G401 (cell line): ENCODE measurements around the gene SMARCD1. TPM values are rescaled to one million over a fixed set of nuclear protein-coding genes. Genes with fewer than 3 reads are reported as not detected.

ENCODE experiments used
- DNase-seq: peaks from one replicate; pipeline ENCODE4 v3.0.0-alpha.2; 2015; ENCODE audit warnings: low spot score
- in situ Hi-C: cut with HindIII; loops from 2 replicates; pipeline ENCODE4 v1.10.0; 2016; ENCODE audit warnings: low sequenced_read_pairs, mixed read lengths
- total RNA-seq: library from RNA; depleted of rRNA; stranded (reverse); fragments of >200 nt; shearing (Covaris generic); gene quantifications from 2 replicates; pipeline ENCODE4 v1.2.3, GENCODE V29; 2014

Gene SMARCD1
- total RNA-seq, 1 experiment from 2014 or later, result 68.1 TPM

DNA sequence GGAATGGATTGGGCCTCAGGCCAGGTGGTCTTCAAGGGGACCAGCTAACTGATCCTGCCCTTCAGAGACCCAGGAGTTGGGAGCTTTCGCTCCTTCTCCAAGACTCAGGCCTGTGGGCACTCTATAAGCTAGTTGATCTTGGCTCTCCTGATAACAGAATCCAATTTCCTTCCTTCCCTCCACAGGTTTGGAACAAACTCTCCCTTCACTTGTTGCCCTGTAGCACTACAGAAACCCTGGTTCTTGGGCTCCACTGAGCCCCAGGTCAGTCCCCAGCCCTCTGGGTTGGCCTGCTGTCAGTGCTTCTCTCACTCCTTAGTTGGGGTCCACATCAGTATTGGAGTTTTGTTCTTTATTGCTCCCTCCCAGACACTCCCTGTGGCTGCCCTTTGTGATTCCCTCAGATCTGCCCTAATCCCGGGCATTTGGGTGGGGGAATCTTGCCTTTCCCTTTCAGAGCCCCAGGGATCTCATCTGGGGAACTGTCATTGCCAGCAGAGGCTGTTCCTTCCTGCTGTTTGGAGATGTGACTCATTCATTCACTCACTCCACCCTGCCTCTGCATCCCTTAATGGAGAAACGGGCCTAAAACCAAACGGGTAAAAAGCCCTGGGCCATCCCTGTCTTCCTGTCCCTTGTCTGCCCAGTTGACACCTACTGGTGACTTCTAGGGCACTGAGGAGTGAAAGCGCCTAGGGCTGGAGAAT lies 14.3 kb downstream of the SMARCD1 start:
- no peak for DNase-seq
- in situ Hi-C loops, result no loop called here

DNA sequence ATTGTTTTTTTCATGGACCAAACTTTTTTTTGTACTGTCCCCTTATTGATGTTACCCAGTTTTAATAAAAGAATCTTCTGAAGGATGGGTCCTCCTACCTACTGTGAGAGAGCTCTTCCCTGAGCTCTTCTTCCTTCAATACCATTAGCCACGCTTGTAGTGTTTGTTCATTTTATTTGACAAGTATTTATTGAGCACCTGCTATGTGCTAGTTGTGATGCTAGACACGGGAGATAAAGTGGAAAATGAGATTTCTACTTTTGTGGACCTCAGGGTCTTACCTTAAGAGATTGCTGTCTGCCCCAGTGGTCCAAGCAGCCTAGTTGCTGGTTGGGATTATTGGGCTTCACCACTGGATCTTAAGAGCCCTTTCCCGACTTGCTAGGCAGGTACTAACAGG lies 15.4 kb downstream of the SMARCD1 start:
- in situ Hi-C loops, result no loop called here
- no peak for DNase-seq

DNA sequence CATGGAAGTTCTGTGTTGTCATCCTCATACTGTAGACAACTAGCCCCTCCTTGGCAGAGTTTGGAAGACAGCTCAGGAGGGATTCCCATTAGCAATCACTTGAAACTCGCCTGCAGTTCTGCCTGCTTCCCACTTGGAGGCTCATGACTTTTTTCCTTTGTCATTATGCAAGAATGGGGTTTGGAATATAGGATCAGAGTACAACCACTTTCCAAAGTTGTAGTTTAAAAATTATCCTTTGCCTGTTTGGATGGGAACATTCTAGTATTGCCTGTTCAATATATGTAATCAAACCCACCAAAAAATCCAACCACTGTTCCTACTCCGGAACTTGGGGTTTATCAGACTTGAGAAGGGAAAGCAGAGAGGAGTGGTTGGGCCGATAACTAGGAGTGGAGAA lies 16.5 kb downstream of the SMARCD1 start:
- peak; percentile 60 for DNase-seq
- in situ Hi-C loops, result no loop called here

DNA sequence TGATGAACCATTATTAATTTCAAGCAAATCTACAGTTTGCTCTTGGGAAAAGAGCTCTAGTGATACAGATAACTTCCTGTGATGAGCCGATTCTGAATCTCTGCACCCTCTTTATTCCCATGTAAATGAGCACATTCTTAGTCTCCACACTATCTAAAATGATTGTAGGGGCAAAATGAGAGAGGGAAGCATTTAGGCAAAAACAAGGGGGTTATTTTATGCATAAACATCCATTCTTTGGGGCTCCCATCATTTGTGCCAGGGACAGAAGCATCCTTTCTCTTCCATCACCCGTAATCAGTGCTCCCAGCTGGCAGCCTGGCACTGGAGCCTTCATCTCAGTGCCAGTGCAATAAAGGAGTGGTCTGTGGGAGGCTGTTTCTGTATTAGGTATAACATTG lies 17.0 kb downstream of the SMARCD1 start:
- peak; percentile 90 for DNase-seq
- in situ Hi-C loops, result no loop called here

DNA sequence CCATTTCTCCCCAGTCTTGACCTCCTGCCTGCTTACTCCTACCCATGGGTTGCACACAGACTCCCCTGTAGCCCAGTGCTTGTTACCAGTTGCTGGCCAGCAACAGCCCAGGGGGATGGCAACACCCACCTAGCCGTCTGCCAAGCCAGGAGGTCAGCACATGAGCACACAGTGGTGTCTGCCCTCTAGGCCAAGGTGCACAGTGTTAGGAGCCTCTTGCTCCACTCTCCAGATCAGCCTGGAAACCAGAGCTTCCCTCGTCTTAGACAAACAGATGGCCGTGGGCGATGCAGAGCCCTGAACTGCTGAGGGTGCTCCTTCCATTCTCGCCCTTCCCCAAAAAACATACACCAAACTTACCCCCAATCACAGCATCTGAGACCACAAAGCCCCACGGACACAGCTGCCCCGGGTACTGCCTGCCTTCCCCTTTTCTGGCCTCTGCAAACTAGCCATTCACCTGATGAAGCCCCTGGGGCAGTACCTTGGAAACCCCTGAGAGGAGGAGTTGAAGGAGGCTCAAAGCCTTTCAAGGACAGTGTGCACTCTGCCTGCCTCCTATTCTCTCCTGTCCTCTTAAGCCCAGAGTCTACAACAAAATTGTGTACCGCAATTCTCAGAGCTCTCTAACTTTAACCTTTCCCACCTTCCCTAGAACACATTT lies 17.6 kb downstream of the SMARCD1 start:
- DNase-seq, result peak; percentile 24
- in situ Hi-C loops, result no loop called here

DNA sequence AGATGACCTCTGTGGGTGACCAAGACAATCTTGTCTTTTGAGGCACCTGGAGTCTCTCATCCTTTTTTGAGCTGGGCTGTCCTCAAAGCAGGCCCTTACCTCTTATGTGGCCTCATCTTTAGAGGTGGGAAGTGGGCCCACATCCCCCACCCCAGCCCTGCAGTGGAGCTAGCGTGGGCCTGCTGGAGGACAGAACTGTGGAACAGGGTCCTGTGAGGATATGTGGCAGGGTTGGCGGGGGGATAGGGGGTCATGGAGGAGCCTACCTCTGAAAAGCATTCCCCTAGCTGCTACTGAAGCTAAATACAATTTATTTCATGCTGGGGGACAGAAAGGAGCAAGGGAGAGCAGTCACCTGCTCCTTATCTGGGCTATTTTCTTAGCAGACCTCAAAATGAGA lies 18.2 kb downstream of the SMARCD1 start:
- DNase-seq, result no peak
- in situ Hi-C loops, result no loop called here

DNA sequence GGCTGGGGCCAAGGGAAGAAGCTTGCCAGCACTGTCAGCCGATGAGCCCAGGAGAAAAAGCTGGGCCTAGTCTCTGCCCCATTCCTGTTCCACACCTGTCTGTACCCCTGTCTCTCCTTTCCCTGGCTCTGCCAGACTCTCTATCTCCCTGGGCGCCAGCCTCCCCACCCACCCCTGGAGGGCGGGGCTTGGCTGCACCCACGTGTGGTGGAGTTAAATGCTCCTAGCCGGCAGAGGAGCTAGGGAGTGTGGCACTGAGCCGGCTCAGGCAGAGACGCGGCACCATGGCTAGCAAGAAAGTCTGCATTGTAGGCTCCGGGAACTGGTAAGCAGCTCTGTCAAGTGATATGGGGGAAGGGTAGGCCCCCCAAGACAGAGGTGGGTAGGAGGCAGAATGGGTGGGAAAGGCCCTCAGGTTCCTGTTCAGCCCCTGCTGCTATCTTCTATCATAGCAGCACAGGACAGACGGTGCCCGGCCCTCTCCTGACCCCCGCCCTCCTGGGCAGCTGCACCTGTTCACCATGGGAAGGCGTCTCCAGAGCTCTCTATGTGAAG lies 18.7 kb downstream of the SMARCD1 start, which contains the start of gene GPD1:
TSS of gene GPD1 (plus strand) at position 242 of the 555 bp plus-strand sequence. CDS start at position 285, 43 bp downstream.
- DNase-seq, result peak; percentile 86
- in situ Hi-C loops, result no loop called here

DNA sequence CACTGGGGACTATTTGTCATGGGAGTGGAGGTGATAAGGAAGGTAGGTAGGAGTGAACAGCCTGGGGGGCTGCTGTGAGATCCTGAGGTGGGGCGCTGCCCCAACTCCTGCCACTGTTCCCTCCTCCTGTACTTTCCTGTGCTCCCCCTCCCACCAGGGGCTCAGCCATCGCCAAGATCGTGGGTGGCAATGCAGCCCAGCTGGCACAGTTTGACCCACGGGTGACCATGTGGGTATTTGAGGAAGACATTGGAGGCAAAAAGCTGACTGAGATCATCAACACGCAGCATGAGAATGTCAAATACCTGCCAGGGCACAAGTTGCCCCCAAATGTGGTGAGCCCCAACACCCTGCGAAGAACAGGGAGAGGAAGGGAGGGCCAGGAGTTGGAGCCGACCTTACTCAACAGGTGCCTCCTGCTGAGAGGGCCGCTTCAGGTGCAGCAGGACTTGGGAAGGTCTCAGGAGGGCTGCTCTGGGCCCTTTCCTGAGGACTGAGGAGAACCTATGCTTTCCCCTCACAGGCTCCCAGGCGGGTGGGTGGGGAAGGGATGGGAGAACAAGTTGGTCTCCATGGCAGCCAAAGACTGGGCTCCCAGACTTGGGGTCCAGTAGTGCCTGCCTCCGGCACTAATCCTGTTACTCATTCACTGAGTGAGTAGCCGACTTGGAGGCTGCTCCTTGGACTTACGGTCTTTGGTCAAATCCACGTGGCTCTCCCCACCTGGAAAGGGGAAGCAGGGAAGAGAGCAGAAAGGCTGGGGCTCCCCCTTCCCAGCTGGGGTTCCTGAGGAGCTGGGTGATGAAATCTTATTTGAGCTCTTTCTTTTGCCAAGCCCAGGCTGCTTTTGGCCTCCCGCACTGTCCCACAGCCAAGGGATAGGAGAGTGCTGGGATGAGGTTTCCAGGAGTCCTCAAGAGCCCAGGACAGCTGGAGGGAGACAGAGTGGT lies 19.6 kb downstream of the SMARCD1 start:
- in situ Hi-C loops, result no loop called here
- DNase-seq, result no peak

DNA sequence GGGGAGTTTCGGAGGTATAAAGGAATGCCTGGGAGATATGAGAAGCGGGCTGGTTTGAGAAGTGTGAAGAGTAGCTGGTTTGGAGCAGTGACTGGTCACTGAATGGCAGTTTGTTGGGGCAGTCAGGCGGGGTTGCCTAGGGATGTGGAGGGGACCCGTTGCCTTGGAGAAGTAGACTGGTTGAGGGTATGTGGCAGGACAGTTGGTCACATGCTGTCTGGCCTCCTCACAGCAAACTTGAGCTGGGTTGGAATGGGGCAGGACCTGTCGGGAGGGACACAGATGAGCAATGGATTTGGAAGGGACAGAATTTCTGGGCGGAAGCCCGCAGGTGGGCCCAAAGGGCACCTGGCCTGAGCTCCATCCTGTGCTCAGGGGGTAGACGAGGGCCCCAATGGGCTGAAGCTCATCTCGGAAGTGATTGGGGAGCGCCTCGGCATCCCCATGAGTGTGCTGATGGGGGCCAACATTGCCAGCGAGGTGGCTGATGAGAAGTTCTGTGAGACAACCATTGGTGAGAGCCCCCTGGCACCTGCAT lies 20.8 kb downstream of the SMARCD1 start:
- in situ Hi-C loops, result no loop called here
- DNase-seq, result no peak

DNA sequence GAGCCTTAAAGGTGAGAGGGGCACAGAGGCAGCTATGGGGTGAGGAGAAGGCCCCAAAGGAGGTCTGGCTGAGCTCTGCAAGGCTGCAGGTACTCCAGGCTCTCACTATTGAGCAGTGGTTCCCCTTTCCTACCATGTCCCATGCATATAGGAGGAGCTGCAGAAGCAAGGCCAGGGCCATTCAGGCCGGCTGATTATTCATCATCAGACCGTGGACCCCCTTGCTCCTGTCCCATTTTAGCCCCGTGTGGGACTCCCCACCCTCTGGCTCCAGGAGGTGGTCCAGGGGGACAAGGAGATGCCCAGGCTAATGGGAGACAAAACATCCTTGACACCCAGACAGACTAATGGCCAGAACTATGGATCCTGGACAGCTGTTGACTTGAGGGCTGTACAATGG lies 21.8 kb downstream of the SMARCD1 start:
- in situ Hi-C loops, result no loop called here
- DNase-seq, result no peak

DNA sequence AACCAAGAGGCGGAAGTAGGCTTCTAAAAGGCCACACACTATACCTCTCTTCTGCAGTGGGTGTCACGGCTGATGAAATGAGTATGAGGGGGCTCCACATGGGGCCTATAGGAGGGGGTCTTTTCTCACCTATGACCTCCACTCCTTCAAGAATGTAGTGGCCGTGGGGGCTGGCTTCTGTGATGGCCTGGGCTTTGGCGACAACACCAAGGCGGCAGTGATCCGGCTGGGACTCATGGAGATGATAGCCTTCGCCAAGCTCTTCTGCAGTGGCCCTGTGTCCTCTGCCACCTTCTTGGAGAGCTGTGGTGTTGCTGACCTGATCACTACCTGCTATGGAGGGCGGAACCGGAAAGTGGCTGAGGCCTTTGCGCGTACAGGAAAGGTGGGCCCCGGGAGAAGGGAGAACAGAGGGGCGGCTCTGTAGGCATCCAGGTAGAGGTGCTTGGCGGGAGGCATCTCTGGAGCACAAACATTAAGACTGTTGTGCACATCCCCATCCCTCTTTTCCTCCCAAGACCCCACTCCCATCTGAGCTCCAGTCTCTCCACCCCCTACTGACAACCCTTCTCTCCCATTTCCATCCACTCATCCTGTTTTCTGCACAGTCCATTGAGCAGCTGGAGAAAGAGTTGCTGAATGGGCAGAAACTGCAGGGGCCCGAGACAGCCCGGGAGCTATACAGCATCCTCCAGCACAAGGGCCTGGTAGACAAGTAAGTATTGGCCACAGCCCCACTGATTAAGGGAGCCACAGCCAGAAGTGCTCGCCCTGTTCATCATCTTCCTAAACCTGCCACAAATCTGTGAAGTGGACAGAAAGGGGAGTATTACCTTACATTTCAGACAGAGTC lies 22.5 kb downstream of the SMARCD1 start:
- DNase-seq, result no peak
- in situ Hi-C loops, result no loop called here

DNA sequence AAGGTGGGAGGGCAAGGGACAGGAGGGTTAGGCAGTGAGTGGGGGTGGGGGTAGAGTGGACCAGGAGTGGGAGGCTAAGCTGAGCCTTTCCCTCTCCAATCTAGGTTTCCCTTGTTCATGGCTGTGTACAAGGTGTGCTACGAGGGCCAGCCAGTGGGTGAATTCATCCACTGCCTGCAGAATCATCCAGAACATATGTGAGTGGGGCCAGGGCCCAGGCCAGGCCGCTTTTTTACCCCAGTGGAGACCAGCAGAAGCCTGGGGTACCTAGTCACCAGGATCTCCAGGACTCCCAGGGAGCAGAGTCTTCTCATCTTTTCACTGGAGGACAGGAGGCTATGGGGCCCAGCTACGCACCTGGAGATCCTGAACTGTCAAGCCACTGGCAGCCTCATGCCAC lies 24.2 kb downstream of the SMARCD1 start:
- no peak for DNase-seq
- in situ Hi-C loops, result no loop called here

DNA sequence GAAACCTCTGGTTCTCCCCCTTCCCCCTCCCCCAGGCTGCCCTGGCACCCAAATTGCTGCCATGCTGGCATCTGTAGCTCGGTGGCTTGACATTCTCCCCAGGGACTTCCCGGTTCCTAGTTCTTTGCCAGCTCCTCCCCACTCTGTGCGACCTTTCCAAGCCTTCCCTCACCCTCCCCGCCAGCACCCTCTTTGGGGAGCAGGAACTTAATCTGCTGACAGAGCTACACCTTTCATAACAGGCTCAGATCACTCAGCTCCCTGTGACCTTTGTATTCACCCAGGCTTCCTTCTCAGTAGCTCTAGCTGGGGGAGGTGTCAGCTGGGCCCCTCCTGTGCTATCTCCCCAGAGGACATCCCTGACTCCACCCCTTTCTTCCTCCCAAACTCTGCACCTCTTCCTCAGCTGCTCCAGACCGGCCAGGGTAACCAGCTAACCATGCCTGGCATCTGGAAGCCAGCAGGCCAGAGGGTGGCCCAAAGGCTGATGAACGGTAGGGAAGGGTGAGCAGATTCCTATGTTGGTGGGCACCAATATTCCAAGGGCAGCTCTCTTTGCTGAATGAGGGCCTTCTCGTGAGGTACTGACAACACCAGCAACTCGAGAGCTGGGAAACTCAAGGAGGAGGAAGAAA lies 25.1 kb downstream of the SMARCD1 start:
- in situ Hi-C loops, result no loop called here
- no peak for DNase-seq

DNA sequence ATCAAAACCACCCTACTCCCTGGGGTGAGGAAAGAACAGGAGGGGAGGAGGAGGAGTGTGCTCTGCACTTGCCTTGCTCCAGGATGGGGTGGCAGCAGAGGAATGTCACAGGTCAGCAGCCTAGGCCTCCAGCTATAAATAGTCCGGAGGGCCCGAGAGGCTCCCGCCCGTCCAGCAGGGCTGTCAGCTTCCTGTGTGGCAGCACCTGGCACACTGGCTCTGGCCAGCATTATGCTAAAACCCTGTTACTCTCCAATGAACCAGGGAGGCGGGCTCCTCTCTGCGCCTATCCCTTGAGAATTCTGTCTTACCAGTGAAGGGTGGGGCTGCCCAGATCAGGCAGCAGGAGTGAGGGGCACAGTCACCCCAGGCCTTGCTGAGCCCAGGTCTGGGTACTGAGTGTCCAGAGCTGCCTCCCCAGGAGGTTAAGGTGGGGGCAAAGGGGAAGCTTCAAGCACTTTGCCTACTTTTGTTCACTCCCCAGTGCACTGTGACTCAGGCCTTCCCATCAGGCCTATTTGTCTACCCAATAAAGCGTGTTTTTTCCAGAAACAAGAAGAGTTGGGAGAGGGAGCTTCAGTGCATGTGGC lies 25.7 kb downstream of the SMARCD1 start:
- in situ Hi-C loops, result no loop called here
- peak; percentile 90 for DNase-seq

DNA sequence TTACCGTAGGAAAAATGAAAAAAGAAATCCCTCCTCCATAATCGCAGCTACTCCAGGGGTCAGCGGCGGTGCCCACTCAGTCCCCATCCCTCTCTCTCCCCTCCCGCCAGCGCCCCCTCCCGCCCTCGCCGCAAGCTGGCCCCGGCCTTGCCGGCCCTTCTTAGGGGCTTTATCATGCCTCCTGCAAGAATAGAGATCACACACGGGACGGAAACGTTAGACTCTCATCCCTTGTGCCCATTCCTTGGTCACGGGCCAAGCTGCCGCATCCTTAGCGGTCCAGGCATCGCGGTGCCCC lies 26.2 kb downstream of the SMARCD1 start:
- DNase-seq, result peak; percentile 42
- in situ Hi-C loops, result no loop called here

DNA sequence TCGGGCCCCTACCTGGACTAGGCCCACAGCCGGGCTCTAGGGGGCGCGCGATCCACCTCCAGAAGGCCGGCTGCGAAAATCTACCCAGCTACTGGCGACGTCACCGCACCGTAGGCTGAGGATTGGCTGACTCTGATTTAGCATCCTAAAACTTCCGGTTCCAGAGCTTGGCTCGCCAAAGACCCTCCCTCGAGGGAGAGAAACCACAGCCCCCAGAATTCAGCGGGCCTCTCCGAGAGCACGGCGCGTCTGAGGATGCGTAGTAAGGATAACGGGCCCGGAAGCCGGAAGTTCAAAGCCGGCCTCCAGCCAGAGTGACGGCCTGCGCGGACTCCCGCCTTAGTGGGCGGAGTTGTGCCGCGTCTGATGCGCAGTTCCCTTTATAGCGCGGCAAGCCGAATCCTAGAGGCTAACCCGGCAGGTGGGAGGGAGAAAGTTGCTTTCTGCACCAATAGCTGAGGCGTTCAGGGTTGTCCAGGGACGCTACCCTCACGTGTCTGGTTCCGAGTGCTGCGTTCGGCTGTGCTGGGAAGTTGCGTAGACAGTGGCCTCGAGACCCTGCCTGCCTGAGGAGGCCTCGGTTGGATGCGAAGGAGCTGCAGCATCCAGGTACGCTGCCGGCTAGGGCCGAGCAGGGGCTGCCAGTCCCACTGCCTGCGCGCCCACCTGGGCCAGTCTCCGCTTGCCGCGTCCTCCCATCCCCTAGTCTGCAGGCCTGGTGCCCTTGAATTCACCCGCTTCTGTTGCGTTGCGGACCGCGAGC lies 26.7 kb downstream of the SMARCD1 start, which contains the start of gene COX14:
TSS of gene COX14 (plus strand) at position 544 of the 763 bp plus-strand sequence. CDS start 7,808 bp downstream, outside the sequence.
- DNase-seq, result peak; percentile 100
- in situ Hi-C loops, result no loop called here
